Mammary epithelial cell (primary cell): ENCODE data around the gene CEP104.

Source experiments
- CTCF ChIP-seq, 2 donors: IDR thresholded peaks in 1 of 2; conservative IDR thresholded peaks in 1 of 2; 2 replicates each; pipeline ENCODE4 v1.5.1; 2011 to 2012; ENCODE audit warnings: inconsistent platforms in 2 of 2, low read length in 2 of 2, mild to moderate bottlenecking in 2 of 2, control low read depth in 1 of 2, low read depth in 1 of 2; ENCODE audit not compliant: insufficient read depth in 1 of 2; ENCODE audit errors: extremely low read depth in 1 of 2
- EZH2 ChIP-seq: IDR thresholded peaks from 2 replicates; pipeline ENCODE4 v1.6.1; 2012; ENCODE audit warnings: low read length, inconsistent platforms, borderline replicate concordance

DNA sequence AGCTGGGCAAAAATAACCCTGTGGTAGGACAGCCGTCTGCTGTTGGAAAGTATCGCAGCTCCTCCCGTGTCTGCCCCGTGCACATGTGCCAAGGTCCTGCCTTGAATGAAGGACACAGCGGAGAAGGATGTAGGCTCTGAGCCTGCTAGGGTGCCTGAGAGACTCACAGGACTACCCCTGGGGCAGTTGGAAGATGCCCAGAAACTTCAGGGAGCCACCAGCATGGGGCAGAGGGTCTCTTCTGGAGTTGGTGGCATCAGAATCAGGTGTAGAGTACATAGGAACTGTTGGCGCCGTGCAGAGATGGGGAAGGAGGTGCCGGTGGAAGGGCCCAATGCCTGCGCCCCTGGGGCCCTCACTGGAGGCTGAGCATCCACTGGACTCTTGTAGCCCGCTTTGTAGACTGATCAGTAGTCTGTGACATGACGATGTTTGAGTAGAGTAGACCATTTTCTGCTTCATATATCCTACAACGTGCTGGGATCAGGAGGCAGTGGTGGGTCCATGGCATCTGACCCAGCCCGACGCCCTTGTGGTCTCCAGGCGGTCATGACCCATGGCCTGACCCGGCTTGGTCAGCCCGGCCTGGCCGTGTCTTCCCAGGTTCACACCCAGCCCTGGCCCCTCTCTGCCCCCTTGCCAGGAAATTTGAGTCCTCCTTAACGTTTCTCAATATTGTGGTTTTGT is 48.4 kb upstream of the CEP104 start:
- TF ChIP-seq CTCF (conservative IDR thresholded peaks at IDR 0.05 in 1 of 2, IDR thresholded peaks at IDR 0.05 in 1 of 2; ENCODE audit: extremely low read depth in 1 of 2, insufficient read depth in 1 of 2, low read depth in 1 of 2, low read length in 2 of 2) (no peak), EZH2 (no peak)
